Measurements from ENCODE around the gene BMI1.

GRCh38 chr10:22341190-22341925 is 20.5 kb downstream of the BMI1 start:
- TF ChIP-seq CTCF (IDR thresholded peaks at IDR 0.05; ENCODE audit: insufficient read depth, low read length) (no peak), GABPA (IDR thresholded peaks at IDR 0.05; ENCODE audit: low read depth) (no peak)

All from HL-60 (cell line).